ENCODE data around the gene LDLRAD4.

LDLRAD4 gene

GRCh38 chr18:13393338-13393737 lies 174.8 kb downstream of the LDLRAD4 start:
- no peak for DNase-seq

- no peak for DNase-seq
Observed at GRCh38 chr18:13394801-13395200, 176.2 kb downstream of the LDLRAD4 start.

- DNase-seq: no peak
Observed at GRCh38 chr18:13395577-13395976, 177.0 kb downstream of the LDLRAD4 start.

- DNase-seq: no peak
Observed at GRCh38 chr18:13397504-13398163, 179.1 kb downstream of the LDLRAD4 start.

GRCh38 chr18:13398631-13399030 lies 180.1 kb downstream of the LDLRAD4 start:
- DNase-seq: no peak

- no peak for DNase-seq
Observed at GRCh38 chr18:13399511-13399910, 181.0 kb downstream of the LDLRAD4 start.

GRCh38 chr18:13400636-13401315 lies 182.2 kb downstream of the LDLRAD4 start:
- no peak for DNase-seq

GRCh38 chr18:13401404-13401803 lies 182.8 kb downstream of the LDLRAD4 start:
- DNase-seq: no peak

- DNase-seq: no peak
Observed at GRCh38 chr18:13401826-13402225, 183.3 kb downstream of the LDLRAD4 start.

GRCh38 chr18:13403786-13404549 lies 185.4 kb downstream of the LDLRAD4 start:
- no peak for DNase-seq

- DNase-seq: no peak
Observed at GRCh38 chr18:13405305-13406038, 186.9 kb downstream of the LDLRAD4 start.

GRCh38 chr18:13406049-13406615 lies 187.6 kb downstream of the LDLRAD4 start:
- no peak for DNase-seq

- DNase-seq: no peak
Observed at GRCh38 chr18:13406736-13407135, 188.2 kb downstream of the LDLRAD4 start.

GRCh38 chr18:13407484-13407883 lies 188.9 kb downstream of the LDLRAD4 start:
- DNase-seq: no peak

- DNase-seq: no peak
Observed at GRCh38 chr18:13409026-13409425, 190.5 kb downstream of the LDLRAD4 start.

GRCh38 chr18:13409997-13410396 lies 191.4 kb downstream of the LDLRAD4 start:
- DNase-seq: no peak

- no peak for DNase-seq
Observed at GRCh38 chr18:13410471-13410870, 191.9 kb downstream of the LDLRAD4 start.

- DNase-seq: no peak
Observed at GRCh38 chr18:13412017-13412416, 193.5 kb downstream of the LDLRAD4 start.

- DNase-seq: no peak
Observed at GRCh38 chr18:13412901-13413300, 194.3 kb downstream of the LDLRAD4 start.

- no peak for DNase-seq
Observed at GRCh38 chr18:13414102-13414501, 195.5 kb downstream of the LDLRAD4 start.

- no peak for DNase-seq
Observed at GRCh38 chr18:13414521-13414920, 196.0 kb downstream of the LDLRAD4 start.

GRCh38 chr18:13415736-13416135 lies 197.2 kb downstream of the LDLRAD4 start:
- no peak for DNase-seq

GRCh38 chr18:13416208-13416607 lies 197.6 kb downstream of the LDLRAD4 start:
- no peak for DNase-seq

All from right forelimb (tissue), 1 donor.